HL-60 (cell line): ENCODE measurements around the gene SH3RF3.

Source experiments
- TF ChIP-seq, protein P1 (sequence below): IDR thresholded peaks from one replicate; pipeline ENCODE4 v1.5.1; 2011; ENCODE audit warnings: low read length, control low read depth, inconsistent platforms; ENCODE audit not compliant: insufficient read depth
- TF ChIP-seq, protein P2 (sequence below): IDR thresholded peaks from 2 replicates; pipeline ENCODE4 v1.6.1; 2012; ENCODE audit warnings: low read depth; ENCODE audit not compliant: insufficient replicate concordance

DNA sequence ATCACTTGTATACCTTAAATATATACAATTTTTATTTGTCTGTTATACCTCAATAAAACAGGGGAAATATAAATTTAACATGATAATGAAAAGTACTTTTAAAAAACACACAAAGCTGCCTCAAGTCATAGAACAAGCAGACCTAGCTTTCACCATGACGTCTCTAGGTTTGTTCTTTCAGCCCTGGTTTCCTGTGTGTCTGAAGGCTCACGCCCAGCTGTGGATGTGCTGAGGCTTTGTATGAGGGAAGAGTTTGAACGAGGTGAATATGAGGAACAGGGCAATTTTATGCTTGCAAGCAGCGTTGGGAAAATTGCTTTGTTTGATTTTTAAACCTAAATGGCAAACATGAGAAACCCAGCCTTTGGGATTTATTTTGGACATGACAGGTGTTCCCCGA is 15.3 kb downstream of the SH3RF3 start:
- TF ChIP-seq, protein P1, sequence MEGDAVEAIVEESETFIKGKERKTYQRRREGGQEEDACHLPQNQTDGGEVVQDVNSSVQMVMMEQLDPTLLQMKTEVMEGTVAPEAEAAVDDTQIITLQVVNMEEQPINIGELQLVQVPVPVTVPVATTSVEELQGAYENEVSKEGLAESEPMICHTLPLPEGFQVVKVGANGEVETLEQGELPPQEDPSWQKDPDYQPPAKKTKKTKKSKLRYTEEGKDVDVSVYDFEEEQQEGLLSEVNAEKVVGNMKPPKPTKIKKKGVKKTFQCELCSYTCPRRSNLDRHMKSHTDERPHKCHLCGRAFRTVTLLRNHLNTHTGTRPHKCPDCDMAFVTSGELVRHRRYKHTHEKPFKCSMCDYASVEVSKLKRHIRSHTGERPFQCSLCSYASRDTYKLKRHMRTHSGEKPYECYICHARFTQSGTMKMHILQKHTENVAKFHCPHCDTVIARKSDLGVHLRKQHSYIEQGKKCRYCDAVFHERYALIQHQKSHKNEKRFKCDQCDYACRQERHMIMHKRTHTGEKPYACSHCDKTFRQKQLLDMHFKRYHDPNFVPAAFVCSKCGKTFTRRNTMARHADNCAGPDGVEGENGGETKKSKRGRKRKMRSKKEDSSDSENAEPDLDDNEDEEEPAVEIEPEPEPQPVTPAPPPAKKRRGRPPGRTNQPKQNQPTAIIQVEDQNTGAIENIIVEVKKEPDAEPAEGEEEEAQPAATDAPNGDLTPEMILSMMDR, result no peak
- TF ChIP-seq, protein P2, sequence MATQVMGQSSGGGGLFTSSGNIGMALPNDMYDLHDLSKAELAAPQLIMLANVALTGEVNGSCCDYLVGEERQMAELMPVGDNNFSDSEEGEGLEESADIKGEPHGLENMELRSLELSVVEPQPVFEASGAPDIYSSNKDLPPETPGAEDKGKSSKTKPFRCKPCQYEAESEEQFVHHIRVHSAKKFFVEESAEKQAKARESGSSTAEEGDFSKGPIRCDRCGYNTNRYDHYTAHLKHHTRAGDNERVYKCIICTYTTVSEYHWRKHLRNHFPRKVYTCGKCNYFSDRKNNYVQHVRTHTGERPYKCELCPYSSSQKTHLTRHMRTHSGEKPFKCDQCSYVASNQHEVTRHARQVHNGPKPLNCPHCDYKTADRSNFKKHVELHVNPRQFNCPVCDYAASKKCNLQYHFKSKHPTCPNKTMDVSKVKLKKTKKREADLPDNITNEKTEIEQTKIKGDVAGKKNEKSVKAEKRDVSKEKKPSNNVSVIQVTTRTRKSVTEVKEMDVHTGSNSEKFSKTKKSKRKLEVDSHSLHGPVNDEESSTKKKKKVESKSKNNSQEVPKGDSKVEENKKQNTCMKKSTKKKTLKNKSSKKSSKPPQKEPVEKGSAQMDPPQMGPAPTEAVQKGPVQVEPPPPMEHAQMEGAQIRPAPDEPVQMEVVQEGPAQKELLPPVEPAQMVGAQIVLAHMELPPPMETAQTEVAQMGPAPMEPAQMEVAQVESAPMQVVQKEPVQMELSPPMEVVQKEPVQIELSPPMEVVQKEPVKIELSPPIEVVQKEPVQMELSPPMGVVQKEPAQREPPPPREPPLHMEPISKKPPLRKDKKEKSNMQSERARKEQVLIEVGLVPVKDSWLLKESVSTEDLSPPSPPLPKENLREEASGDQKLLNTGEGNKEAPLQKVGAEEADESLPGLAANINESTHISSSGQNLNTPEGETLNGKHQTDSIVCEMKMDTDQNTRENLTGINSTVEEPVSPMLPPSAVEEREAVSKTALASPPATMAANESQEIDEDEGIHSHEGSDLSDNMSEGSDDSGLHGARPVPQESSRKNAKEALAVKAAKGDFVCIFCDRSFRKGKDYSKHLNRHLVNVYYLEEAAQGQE, result no peak
